ENCODE measurements around the gene ADCY2.

Gene ADCY2

GRCh38 chr5:7793895-7794294 lies 398.0 kb downstream of the ADCY2 start:
- Histone ChIP-seq H3K36me3 (ENCODE audit: control insufficient read depth, insufficient read depth, low read length) (no peaks in the 10 kb centered on the region), H3K4me1 (ENCODE audit: control insufficient read depth, insufficient read depth, low read length) (no peaks in the 10 kb centered on the region), H3K27me3 (ENCODE audit: control insufficient read depth, insufficient read depth, low read length) (no peaks in the 10 kb centered on the region), H3K4me3 (ENCODE audit: low read length) (no peak overlapping the region), H3K9me3 (ENCODE audit: control insufficient read depth, low read length) (no peaks in the 10 kb centered on the region), H3K9ac (ENCODE audit: low read length) (no peak overlapping the region)

- Histone ChIP-seq H3K9me3 (ENCODE audit: control insufficient read depth, low read length) (no peaks in the 10 kb centered on the region), H3K4me3 (ENCODE audit: low read length) (no peak overlapping the region), H3K27me3 (ENCODE audit: control insufficient read depth, insufficient read depth, low read length) (no peaks in the 10 kb centered on the region), H3K4me1 (ENCODE audit: control insufficient read depth, insufficient read depth, low read length) (no peaks in the 10 kb centered on the region), H3K9ac (ENCODE audit: low read length) (no peak overlapping the region), H3K36me3 (ENCODE audit: control insufficient read depth, insufficient read depth, low read length) (no peaks in the 10 kb centered on the region)
Measured at GRCh38 chr5:7794311-7794710, 398.4 kb downstream of the ADCY2 start.

- H3K9me3 ChIP-seq (ENCODE audit: control insufficient read depth, low read length) = no peaks in the 10 kb centered on the region
- H3K4me1 ChIP-seq (ENCODE audit: control insufficient read depth, insufficient read depth, low read length) = no peaks in the 10 kb centered on the region
- no peak overlapping the region for H3K4me3 ChIP-seq (ENCODE audit: low read length)
- no peaks in the 10 kb centered on the region for H3K36me3 ChIP-seq (ENCODE audit: control insufficient read depth, insufficient read depth, low read length)
- H3K27me3 ChIP-seq (ENCODE audit: control insufficient read depth, insufficient read depth, low read length) = no peaks in the 10 kb centered on the region
- H3K9ac ChIP-seq (ENCODE audit: low read length) = no peak overlapping the region
Measured at GRCh38 chr5:7794823-7795222, 398.9 kb downstream of the ADCY2 start.

GRCh38 chr5:7795306-7795705 lies 399.4 kb downstream of the ADCY2 start:
- Histone ChIP-seq H3K9ac (ENCODE audit: low read length) (no peak overlapping the region), H3K9me3 (ENCODE audit: control insufficient read depth, low read length) (no peaks in the 10 kb centered on the region), H3K4me3 (ENCODE audit: low read length) (no peak overlapping the region), H3K36me3 (ENCODE audit: control insufficient read depth, insufficient read depth, low read length) (no peaks in the 10 kb centered on the region), H3K27me3 (ENCODE audit: control insufficient read depth, insufficient read depth, low read length) (no peaks in the 10 kb centered on the region), H3K4me1 (ENCODE audit: control insufficient read depth, insufficient read depth, low read length) (no peaks in the 10 kb centered on the region)

GRCh38 chr5:7801891-7802614 lies 406.1 kb downstream of the ADCY2 start:
- no peaks in the 10 kb centered on the region for H3K9me3 ChIP-seq (ENCODE audit: control insufficient read depth, low read length)
- no peak overlapping the region for H3K9ac ChIP-seq (ENCODE audit: low read length)
- no peaks in the 10 kb centered on the region for H3K36me3 ChIP-seq (ENCODE audit: control insufficient read depth, insufficient read depth, low read length)
- H3K4me3 ChIP-seq (ENCODE audit: low read length) = no peak overlapping the region
- no peaks in the 10 kb centered on the region for H3K4me1 ChIP-seq (ENCODE audit: control insufficient read depth, insufficient read depth, low read length)
- no peaks in the 10 kb centered on the region for H3K27me3 ChIP-seq (ENCODE audit: control insufficient read depth, insufficient read depth, low read length)

GRCh38 chr5:7802855-7803254 lies 406.9 kb downstream of the ADCY2 start:
- Histone ChIP-seq H3K9me3 (ENCODE audit: control insufficient read depth, low read length) (no peaks in the 10 kb centered on the region), H3K9ac (ENCODE audit: low read length) (no peak overlapping the region), H3K4me1 (ENCODE audit: control insufficient read depth, insufficient read depth, low read length) (no peaks in the 10 kb centered on the region)

GRCh38 chr5:7803937-7804336 lies 408.0 kb downstream of the ADCY2 start:
- Histone ChIP-seq H3K9me3 (ENCODE audit: control insufficient read depth, low read length) (no peaks in the 10 kb centered on the region), H3K9ac (ENCODE audit: low read length) (no peak overlapping the region), H3K27me3 (ENCODE audit: control insufficient read depth, insufficient read depth, low read length) (no peaks in the 10 kb centered on the region), H3K36me3 (ENCODE audit: control insufficient read depth, insufficient read depth, low read length) (no peaks in the 10 kb centered on the region), H3K4me1 (ENCODE audit: control insufficient read depth, insufficient read depth, low read length) (no peaks in the 10 kb centered on the region), H3K4me3 (ENCODE audit: low read length) (no peak overlapping the region)

More at GRCh38 chr5:7802855-7803254, 406.9 kb downstream of the ADCY2 start:
- no peak overlapping the region for H3K4me3 ChIP-seq (ENCODE audit: low read length)
- H3K36me3 ChIP-seq (ENCODE audit: control insufficient read depth, insufficient read depth, low read length) = no peaks in the 10 kb centered on the region
- no peaks in the 10 kb centered on the region for H3K27me3 ChIP-seq (ENCODE audit: control insufficient read depth, insufficient read depth, low read length)

GRCh38 chr5:7805379-7805778 lies 409.4 kb downstream of the ADCY2 start:
- H3K36me3 ChIP-seq (ENCODE audit: control insufficient read depth, insufficient read depth, low read length) = no peaks in the 10 kb centered on the region
- H3K27me3 ChIP-seq (ENCODE audit: control insufficient read depth, insufficient read depth, low read length) = no peaks in the 10 kb centered on the region
- H3K4me1 ChIP-seq (ENCODE audit: control insufficient read depth, insufficient read depth, low read length) = no peaks in the 10 kb centered on the region
- no peak overlapping the region for H3K9ac ChIP-seq (ENCODE audit: low read length)
- no peaks in the 10 kb centered on the region for H3K9me3 ChIP-seq (ENCODE audit: control insufficient read depth, low read length)
- H3K4me3 ChIP-seq (ENCODE audit: low read length) = no peak overlapping the region

GRCh38 chr5:7808998-7809397 lies 413.1 kb downstream of the ADCY2 start:
- H3K4me1 ChIP-seq (ENCODE audit: control insufficient read depth, insufficient read depth, low read length) = no peaks in the 10 kb centered on the region
- no peak overlapping the region for H3K9ac ChIP-seq (ENCODE audit: low read length)
- H3K27me3 ChIP-seq (ENCODE audit: control insufficient read depth, insufficient read depth, low read length) = no peaks in the 10 kb centered on the region
- H3K9me3 ChIP-seq (ENCODE audit: control insufficient read depth, low read length) = no peaks in the 10 kb centered on the region
- no peak overlapping the region for H3K4me3 ChIP-seq (ENCODE audit: low read length)
- no peaks in the 10 kb centered on the region for H3K36me3 ChIP-seq (ENCODE audit: control insufficient read depth, insufficient read depth, low read length)

GRCh38 chr5:7811715-7812114 lies 415.8 kb downstream of the ADCY2 start:
- no peaks in the 10 kb centered on the region for H3K4me1 ChIP-seq (ENCODE audit: control insufficient read depth, insufficient read depth, low read length)
- no peak overlapping the region for H3K9ac ChIP-seq (ENCODE audit: low read length)
- H3K27me3 ChIP-seq (ENCODE audit: control insufficient read depth, insufficient read depth, low read length) = no peaks in the 10 kb centered on the region

GRCh38 chr5:7813007-7813406 lies 417.1 kb downstream of the ADCY2 start:
- H3K36me3 ChIP-seq (ENCODE audit: control insufficient read depth, insufficient read depth, low read length) = no peaks in the 10 kb centered on the region
- no peaks in the 10 kb centered on the region for H3K27me3 ChIP-seq (ENCODE audit: control insufficient read depth, insufficient read depth, low read length)
- no peak overlapping the region for H3K4me3 ChIP-seq (ENCODE audit: low read length)
- no peaks in the 10 kb centered on the region for H3K4me1 ChIP-seq (ENCODE audit: control insufficient read depth, insufficient read depth, low read length)
- no peak overlapping the region for H3K9ac ChIP-seq (ENCODE audit: low read length)
- no peaks in the 10 kb centered on the region for H3K9me3 ChIP-seq (ENCODE audit: control insufficient read depth, low read length)

More at GRCh38 chr5:7811715-7812114, 415.8 kb downstream of the ADCY2 start:
- Histone ChIP-seq H3K9me3 (ENCODE audit: control insufficient read depth, low read length) (no peaks in the 10 kb centered on the region), H3K4me3 (ENCODE audit: low read length) (no peak overlapping the region), H3K36me3 (ENCODE audit: control insufficient read depth, insufficient read depth, low read length) (no peaks in the 10 kb centered on the region)

GRCh38 chr5:7813576-7813975 lies 417.6 kb downstream of the ADCY2 start:
- Histone ChIP-seq H3K27me3 (ENCODE audit: control insufficient read depth, insufficient read depth, low read length) (no peaks in the 10 kb centered on the region), H3K36me3 (ENCODE audit: control insufficient read depth, insufficient read depth, low read length) (no peaks in the 10 kb centered on the region), H3K4me1 (ENCODE audit: control insufficient read depth, insufficient read depth, low read length) (no peaks in the 10 kb centered on the region), H3K9ac (ENCODE audit: low read length) (no peak overlapping the region), H3K4me3 (ENCODE audit: low read length) (no peak overlapping the region), H3K9me3 (ENCODE audit: control insufficient read depth, low read length) (no peaks in the 10 kb centered on the region)

- no peaks in the 10 kb centered on the region for H3K4me1 ChIP-seq (ENCODE audit: control insufficient read depth, insufficient read depth, low read length)
- H3K9me3 ChIP-seq (ENCODE audit: control insufficient read depth, low read length) = no peaks in the 10 kb centered on the region
- H3K4me3 ChIP-seq (ENCODE audit: low read length) = no peak overlapping the region
- no peaks in the 10 kb centered on the region for H3K27me3 ChIP-seq (ENCODE audit: control insufficient read depth, insufficient read depth, low read length)
- no peaks in the 10 kb centered on the region for H3K36me3 ChIP-seq (ENCODE audit: control insufficient read depth, insufficient read depth, low read length)
- no peak overlapping the region for H3K9ac ChIP-seq (ENCODE audit: low read length)
Measured at GRCh38 chr5:7814816-7815215, 418.9 kb downstream of the ADCY2 start.

All from mucosa of stomach (tissue), 1 donor.